C4-2B (cell line): Measurements from ENCODE around the gene ABCC10.

Experiments used
- ZFX ChIP-seq: fragments of 450-650 bp; IDR thresholded peaks from 2 replicates; pipeline ENCODE4 v1.6.1; 2017
- TF ChIP-seq, protein P1 (sequence below): fragments of 450-650 bp; conservative IDR thresholded peaks from 2 replicates; pipeline ENCODE4 v1.5.1; 2017; ENCODE audit warnings: mild to moderate bottlenecking

DNA sequence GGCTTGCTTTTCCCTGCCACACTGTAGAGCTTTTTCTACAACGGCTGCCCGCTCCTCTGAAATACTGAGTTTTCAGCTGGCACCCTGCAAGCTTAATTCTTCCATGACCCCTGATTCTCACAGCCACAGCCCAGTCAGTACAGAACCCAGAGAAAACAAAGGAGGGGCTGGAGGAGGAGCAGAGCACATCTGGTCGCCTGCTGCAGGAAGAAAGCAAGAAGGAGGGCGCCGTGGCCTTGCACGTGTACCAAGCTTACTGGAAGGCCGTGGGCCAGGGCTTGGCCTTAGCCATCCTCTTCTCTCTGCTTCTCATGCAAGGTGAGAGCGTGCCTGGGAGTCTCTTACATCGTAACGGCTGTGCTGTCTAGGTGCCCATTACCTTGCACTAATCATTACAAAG lies 16.7 kb downstream of the ABCC10 start:
- TF ChIP-seq, protein P1, sequence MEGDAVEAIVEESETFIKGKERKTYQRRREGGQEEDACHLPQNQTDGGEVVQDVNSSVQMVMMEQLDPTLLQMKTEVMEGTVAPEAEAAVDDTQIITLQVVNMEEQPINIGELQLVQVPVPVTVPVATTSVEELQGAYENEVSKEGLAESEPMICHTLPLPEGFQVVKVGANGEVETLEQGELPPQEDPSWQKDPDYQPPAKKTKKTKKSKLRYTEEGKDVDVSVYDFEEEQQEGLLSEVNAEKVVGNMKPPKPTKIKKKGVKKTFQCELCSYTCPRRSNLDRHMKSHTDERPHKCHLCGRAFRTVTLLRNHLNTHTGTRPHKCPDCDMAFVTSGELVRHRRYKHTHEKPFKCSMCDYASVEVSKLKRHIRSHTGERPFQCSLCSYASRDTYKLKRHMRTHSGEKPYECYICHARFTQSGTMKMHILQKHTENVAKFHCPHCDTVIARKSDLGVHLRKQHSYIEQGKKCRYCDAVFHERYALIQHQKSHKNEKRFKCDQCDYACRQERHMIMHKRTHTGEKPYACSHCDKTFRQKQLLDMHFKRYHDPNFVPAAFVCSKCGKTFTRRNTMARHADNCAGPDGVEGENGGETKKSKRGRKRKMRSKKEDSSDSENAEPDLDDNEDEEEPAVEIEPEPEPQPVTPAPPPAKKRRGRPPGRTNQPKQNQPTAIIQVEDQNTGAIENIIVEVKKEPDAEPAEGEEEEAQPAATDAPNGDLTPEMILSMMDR, result no peak
- TF ChIP-seq ZFX, result no peak
